Sigmoid colon (tissue), 7 donors: ENCODE data around the gene POP7. TPM values are rescaled to one million over a fixed set of nuclear protein-coding genes. Genes with fewer than 3 reads are reported as not detected.

Source experiments
- DNase-seq: peaks from one replicate; pipeline ENCODE4 v3.0.0-alpha.2; 2019
- H3K27ac ChIP-seq, 4 donors: fragments of 200-600 bp; sonication (generic); one replicate each; pipeline ENCODE4 v1.5.1; 2016 to 2019; ENCODE audit warnings: mild to moderate bottlenecking in 1 of 4
- H3K27me3 ChIP-seq, 3 donors: fragments of 200-600 bp; sonication (generic); one replicate each; pipeline ENCODE4 v1.5.1; 2019; ENCODE audit warnings: mild to moderate bottlenecking in 1 of 3
- H3K36me3 ChIP-seq, 4 donors: fragments of 200-600 bp; sonication (generic); one replicate each; pipeline ENCODE4 v1.5.1; 2016 to 2019
- H3K4me1 ChIP-seq, 4 donors: fragments of 200-600 bp; sonication (generic); one replicate each; pipeline ENCODE4 v1.5.1; 2017 to 2019
- H3K4me3 ChIP-seq, 4 donors: fragments of 200-600 bp; sonication (generic); one replicate each; pipeline ENCODE4 v1.5.1; 2017 to 2019; ENCODE audit warnings: mild to moderate bottlenecking in 2 of 4, moderate library complexity in 1 of 4
- H3K9me3 ChIP-seq, 4 donors: fragments of 200-600 bp in 3 of 4; sonication (generic) in 3 of 4; one replicate each; pipeline versions ENCODE4 v1.5.1 to v1.6.1; 2013 to 2019
- CTCF ChIP-seq, 4 experiments: fragments of 450-650 bp in 3 of 4; fragments of 200-600 bp in 1 of 4; IDR thresholded peaks; one replicate each; pipeline ENCODE4 v1.5.1; 2016 to 2019; ENCODE audit warnings: antibody characterized with exemption in 4 of 4, mild to moderate bottlenecking in 3 of 4, moderate library complexity in 2 of 4
- EP300 ChIP-seq, 4 donors: sonication (generic); formaldehyde crosslinking; IDR thresholded peaks; one replicate each; pipeline ENCODE4 v1.6.1; 2017; ENCODE audit warnings: antibody characterized with exemption in 4 of 4
- POLR2A ChIP-seq, 2 donors: fragments of 450-650 bp; IDR thresholded peaks; one replicate each; pipeline ENCODE4 v1.6.1; 2016; ENCODE audit warnings: antibody characterized with exemption in 2 of 2, mild to moderate bottlenecking in 2 of 2, moderate library complexity in 2 of 2
- POLR2AphosphoS5 ChIP-seq, 4 donors: sonication (generic); formaldehyde crosslinking; IDR thresholded peaks; one replicate each; pipeline ENCODE4 v1.6.1; 2017; ENCODE audit warnings: antibody characterized with exemption in 4 of 4
- WGBS, 2 donors: extraction: QIAGEN DNeasy Blood & Tissue Kit; methylation state at CpG; one replicate each; pipeline ENCODE4 v1.1.7; 2013; 5-methylcytosine and 5-hydroxymethylcytosine counted together
- intact Hi-C: fragments of 100-400 bp; cut with DNase I; formaldehyde crosslinking; loops from one replicate; pipeline ENCODE4 v1.15.1; 2023
- polyA plus RNA-seq, 3 donors: library from polyadenylated mRNA; stranded (reverse); fragments of 200-250 nt; gene quantifications; one replicate each; pipeline ENCODE4 v1.2.3, GENCODE V29; 2013
- total RNA-seq, 4 donors: library from RNA; depleted of rRNA; stranded (reverse); fragments of >200 nt; gene quantifications; one replicate each; pipeline ENCODE4 v1.1.0, GENCODE V29; 2016
- donor health status: healthy with polysubstance abuse.
- donor health status: Bipolar disorder and iron deficiency.
- donor health status: healthy.

Gene POP7
- total and polyA plus RNA-seq, 7 donors = 20.5 to 46.2 (median 39.5) TPM

DNA sequence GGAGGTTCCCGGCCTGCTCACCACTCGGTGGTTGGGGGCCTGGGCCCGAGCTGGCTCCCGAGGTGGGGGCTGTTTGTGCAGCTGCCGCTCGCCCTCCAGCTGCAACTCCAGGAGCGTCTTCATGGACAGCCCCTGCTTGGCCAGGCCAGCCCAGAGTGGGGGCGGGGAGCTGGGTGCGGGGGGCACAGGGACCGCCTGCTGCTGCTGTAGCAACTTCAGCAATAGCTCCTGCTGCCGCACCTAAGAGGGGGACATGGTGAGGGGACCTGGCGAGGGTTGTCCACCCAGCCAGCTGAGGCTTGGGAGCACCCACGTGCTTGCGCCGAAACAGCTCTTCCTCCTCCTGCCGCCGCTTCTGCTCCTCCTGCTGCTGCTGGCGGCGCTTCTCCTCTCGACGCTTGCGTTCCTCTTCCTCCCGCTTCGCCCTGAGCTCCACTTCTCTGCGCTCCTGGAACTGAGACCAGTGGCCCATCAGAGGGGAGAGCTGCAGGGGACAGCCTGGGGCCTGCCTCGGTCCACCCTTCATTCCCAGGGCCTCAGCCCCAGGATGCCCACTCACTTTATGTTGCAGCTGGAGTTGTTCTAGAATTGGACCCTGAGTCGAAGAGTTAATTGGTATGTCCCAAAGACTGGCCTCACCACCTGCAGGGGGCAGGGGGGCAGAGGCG lies 22.8 kb upstream of the POP7 start:
- Histone ChIP-seq H3K4me1 (peaks cover 0 to 17% (median 10%) of the 10 kb centered on the region in 4 donors), H3K27ac (no peak overlapping the region), H3K27me3 (no peaks in the 10 kb centered on the region), H3K9me3 (no peaks in the 10 kb centered on the region), H3K36me3 (peaks cover 75 to 95% (median 83%) of the 10 kb centered on the region in 4 donors), H3K4me3 (no peak overlapping the region)
- 87 to 92% methylated on average over 28 of the region's 28 CpGs for WGBS, 2 donors
- DNase-seq = no peak
- TF ChIP-seq CTCF (IDR thresholded peaks at IDR 0.05) = no peak
- no peak for TF ChIP-seq EP300 (IDR thresholded peaks at IDR 0.05)
- TF ChIP-seq POLR2AphosphoS5 (IDR thresholded peaks at IDR 0.05) = no peak
- no peak for TF ChIP-seq POLR2A (IDR thresholded peaks at IDR 0.05)
- intact Hi-C loops = no loop called here

DNA sequence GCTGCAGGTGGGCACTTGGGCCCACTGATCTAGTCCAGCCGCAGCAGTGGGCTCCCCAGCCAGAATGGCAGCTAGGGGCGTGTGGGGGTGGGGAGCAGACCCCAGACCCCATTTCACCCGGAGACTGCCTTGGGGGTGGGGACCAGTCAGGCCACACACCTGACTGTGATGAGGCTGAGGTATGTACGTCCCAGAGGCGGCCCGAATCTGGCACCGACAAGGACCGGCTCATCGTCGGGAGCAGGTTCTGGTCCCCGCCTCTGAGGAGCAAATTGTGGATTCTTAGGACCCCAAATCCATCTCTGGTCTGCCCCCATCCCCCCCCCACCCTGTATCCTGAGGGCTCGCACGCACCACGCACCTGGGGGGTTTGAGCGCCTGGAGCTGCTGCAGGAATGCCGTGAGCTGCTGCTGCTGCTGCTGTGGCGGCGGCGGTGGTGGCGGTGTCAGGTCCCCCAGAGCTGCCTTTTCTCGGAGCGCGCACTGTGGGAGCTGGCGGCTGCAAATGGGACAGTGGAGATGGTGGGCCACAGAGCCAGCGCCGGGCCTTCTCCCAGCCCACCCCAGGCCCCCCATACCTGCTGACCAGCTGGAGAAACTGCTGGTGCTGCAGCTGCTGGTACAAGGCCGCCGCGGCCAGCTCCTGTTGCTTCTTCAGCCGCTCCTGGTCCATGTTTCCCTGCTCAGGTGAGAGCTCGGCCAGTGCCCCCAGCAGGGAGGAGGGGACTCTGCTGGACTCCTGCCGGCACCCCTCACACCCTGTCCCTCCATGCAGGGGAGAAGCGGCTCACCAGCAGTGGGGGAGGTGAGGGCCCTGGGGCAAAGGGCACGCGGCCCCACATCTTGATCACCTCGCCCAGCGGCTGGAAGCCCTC lies 22.0 kb upstream of the POP7 start:
- Histone ChIP-seq H3K4me3 (no peak overlapping the region), H3K9me3 (no peaks in the 10 kb centered on the region), H3K36me3 (peaks cover 71 to 95% (median 79%) of the 10 kb centered on the region in 4 donors), H3K27ac (no peak overlapping the region), H3K4me1 (peaks cover 0 to 23% (median 15%) of the 10 kb centered on the region in 4 donors), H3K27me3 (no peaks in the 10 kb centered on the region)
- intact Hi-C loops = no loop called here
- WGBS, 2 donors = 95% methylated on average over 37 of the region's 37 CpGs
- TF ChIP-seq EP300 (IDR thresholded peaks at IDR 0.05) = no peak
- TF ChIP-seq CTCF (IDR thresholded peaks at IDR 0.05) = no peak
- no peak for TF ChIP-seq POLR2AphosphoS5 (IDR thresholded peaks at IDR 0.05)
- no peak for TF ChIP-seq POLR2A (IDR thresholded peaks at IDR 0.05)
- no peak for DNase-seq

DNA sequence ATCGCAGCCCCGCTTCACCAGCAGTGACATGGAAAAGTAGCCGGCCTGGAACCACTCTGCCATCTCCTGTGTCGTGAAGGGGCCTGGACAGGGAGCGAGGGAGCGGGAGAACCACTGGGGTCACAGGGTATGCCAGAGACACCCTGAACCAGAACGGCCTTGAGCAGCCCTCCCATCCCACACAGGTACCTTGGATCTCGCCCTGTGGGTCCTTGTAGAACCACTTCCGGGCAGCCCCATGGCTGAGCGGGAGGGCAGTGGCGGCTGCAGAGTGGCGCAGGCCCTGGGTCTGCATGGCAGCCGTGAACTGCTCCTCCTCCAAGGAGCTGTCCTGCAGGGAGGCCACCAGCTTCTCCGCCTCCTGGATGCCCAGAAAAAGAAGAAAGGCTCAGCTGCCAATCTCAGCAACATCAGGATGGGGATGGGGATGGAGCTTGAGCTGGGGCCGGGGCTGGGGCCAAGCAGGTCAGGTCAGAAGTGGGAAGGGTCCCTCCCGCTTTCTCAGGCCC lies 21.3 kb upstream of the POP7 start:
- Histone ChIP-seq H3K4me1 (peaks cover 0 to 28% (median 20%) of the 10 kb centered on the region in 4 donors), H3K9me3 (no peaks in the 10 kb centered on the region), H3K27me3 (no peaks in the 10 kb centered on the region), H3K27ac (no peak overlapping the region), H3K4me3 (no peak overlapping the region), H3K36me3 (peaks cover 72 to 94% (median 75%) of the 10 kb centered on the region in 4 donors)
- intact Hi-C loops = no loop called here
- TF ChIP-seq POLR2A (IDR thresholded peaks at IDR 0.05) (no peak), CTCF (IDR thresholded peaks at IDR 0.05) (no peak), EP300 (IDR thresholded peaks at IDR 0.05) (no peak), POLR2AphosphoS5 (IDR thresholded peaks at IDR 0.05) (no peak)
- WGBS, 2 donors = 94 to 95% methylated on average over 16 of the region's 16 CpGs
- DNase-seq = no peak

DNA sequence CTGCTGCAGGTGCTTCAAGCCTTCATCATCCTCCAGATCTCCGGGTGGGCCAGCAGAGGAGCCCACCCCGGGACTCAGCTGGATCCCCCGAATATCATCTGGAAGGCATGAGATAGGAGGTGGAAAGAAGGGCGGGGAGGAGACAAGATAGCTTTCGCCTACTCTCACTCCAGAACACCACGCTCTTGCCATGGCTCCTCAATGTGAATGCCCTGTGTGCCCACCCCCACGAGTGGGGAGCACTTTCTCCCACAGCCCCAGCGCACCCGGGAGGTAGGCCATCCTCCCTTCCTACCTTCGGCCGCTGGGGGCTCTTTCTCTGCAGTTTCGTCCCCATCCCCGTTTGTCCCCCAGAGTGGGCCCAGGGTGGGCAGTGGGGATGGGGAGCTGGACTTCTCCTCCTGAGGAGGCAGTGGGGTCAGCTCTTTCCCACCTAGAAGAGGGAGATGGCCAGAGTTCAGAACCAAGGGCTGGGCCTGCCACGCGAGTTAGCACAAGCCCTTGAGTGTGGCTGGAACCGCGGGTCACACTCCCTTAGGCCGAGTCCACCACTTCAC lies 20.8 kb upstream of the POP7 start:
- H3K9me3 ChIP-seq = no peaks in the 10 kb centered on the region

More for the DNA sequence above, 20.8 kb upstream of the POP7 start:
- DNase-seq = no peak
- TF ChIP-seq EP300 (IDR thresholded peaks at IDR 0.05) = no peak
- TF ChIP-seq POLR2AphosphoS5 (IDR thresholded peaks at IDR 0.05) = no peak
- TF ChIP-seq POLR2A (IDR thresholded peaks at IDR 0.05) = no peak
- TF ChIP-seq CTCF (IDR thresholded peaks at IDR 0.05) = no peak
- no peaks in the 10 kb centered on the region for H3K27me3 ChIP-seq
- H3K36me3 ChIP-seq = peaks cover 72 to 89% (median 74%) of the 10 kb centered on the region in 4 donors
- peaks cover 0 to 28% (median 22%) of the 10 kb centered on the region in 4 donors for H3K4me1 ChIP-seq
- H3K27ac ChIP-seq = no peak overlapping the region
- intact Hi-C loops = no loop called here
- H3K4me3 ChIP-seq = no peak overlapping the region
- 92 to 93% methylated on average over 18 of the region's 18 CpGs for WGBS, 2 donors
